ENCODE data around the gene GGA1.
A peak's percentile ranks its signal among the peaks of the same experiment; 100 is the strongest.

GGA1 gene, protein sequence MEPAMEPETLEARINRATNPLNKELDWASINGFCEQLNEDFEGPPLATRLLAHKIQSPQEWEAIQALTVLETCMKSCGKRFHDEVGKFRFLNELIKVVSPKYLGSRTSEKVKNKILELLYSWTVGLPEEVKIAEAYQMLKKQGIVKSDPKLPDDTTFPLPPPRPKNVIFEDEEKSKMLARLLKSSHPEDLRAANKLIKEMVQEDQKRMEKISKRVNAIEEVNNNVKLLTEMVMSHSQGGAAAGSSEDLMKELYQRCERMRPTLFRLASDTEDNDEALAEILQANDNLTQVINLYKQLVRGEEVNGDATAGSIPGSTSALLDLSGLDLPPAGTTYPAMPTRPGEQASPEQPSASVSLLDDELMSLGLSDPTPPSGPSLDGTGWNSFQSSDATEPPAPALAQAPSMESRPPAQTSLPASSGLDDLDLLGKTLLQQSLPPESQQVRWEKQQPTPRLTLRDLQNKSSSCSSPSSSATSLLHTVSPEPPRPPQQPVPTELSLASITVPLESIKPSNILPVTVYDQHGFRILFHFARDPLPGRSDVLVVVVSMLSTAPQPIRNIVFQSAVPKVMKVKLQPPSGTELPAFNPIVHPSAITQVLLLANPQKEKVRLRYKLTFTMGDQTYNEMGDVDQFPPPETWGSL

DNA sequence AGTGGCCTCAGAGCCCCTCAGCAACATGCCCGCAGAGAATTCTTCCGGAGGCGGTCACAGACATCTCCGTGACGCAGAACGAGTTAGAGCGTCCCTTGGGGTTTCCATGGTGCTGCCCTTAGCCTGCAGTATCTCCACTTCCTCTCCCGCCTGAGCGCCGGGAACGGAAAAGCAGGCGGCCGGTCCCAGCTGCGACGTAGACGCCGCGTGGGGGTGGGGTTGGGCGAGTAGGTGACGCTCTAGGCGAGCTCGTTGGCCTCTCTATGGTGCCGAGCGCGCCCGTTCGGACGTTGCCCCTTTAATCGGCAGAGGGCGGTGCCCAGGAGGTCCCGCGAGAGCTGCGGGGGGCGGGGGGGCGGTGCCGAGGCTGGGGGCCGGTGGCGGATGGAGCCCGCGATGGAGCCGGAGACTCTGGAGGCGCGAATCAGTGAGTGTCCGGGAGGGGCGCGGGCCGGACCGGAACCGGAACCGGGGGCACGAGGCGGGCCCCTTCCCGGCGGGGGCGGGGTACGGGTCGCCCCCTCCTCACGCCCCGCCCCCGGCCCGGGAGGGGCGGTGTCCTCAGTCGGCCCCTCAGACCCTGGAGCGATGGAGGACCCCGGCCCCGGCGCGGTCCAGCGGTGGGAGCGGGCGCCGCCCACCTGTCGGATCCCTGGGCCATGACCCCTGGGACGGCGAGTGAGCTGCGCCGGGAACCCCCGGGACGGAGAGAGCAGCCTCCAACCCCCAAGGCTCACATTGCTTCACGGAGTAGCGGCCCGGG is at the start of gene GGA1:
Gene GGA1 (plus strand): TSS at position 358 of the 763 bp plus-strand sequence. CDS start 27 bp downstream, at position 385.
- peak; percentile 92 for DNase-seq (ENCODE audit: low read depth)

DNA sequence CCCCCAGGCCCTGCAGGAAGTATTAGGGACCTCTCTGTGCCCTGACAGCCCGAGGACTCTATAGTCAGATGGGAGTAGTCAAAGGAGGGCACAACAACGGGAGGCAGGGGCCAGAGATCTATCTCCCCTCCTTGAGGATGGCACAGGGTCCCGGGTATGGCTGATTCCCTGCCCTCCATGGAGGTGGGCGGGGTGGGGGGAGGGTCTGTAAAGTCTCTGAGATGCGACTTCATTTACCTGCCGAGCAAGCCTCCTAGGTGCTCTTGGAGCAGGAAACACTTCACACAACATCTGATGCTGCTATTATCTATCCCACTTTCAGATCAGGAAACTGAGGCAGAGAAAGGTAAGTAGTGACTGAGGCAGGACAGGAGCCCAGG is 49.1 kb upstream of the GGA1 start:
- DNase-seq (ENCODE audit: low read depth), result no peak

DNA sequence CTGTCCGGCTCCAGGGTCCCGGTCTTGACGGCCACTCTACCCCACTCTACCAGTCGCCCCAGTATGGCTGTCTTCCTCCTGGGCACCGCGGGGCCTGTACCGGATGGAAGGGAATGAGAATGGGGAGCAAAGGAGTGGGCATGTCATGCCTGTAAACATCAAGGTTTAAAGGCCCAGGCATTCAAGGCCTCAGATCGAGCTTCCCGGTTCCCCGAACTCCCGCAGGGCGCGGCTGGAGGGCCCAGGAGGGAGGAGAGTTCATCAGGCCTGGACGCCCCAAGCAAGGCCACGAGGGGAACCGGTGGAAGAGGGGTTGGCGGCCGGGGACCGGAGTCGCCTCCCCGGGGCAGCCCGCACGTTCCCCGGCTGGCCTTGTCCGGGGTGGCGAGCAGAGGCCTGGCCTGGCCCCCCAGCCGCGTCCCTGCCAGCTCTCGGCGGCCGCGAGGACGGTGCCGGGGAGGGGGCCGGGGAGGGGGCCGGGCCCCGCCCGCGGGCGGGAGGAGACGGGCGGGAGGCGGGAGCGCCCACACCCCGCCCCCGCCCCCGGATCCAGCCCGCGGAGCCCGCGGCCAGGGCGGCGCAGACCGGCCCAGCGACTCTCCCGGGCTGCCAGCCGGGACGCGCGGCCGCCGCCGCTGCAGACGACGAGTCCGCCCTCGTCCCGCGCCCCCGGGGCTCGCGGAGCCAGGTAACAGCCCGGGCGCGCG is 48.6 kb upstream of the GGA1 start, which contains the start of gene CDC42EP1:
Gene CDC42EP1 (plus strand): TSS at position 580 of the 707 bp plus-strand sequence. CDS start 5,870 bp downstream, outside the sequence.
- no peak for DNase-seq (ENCODE audit: low read depth)

DNA sequence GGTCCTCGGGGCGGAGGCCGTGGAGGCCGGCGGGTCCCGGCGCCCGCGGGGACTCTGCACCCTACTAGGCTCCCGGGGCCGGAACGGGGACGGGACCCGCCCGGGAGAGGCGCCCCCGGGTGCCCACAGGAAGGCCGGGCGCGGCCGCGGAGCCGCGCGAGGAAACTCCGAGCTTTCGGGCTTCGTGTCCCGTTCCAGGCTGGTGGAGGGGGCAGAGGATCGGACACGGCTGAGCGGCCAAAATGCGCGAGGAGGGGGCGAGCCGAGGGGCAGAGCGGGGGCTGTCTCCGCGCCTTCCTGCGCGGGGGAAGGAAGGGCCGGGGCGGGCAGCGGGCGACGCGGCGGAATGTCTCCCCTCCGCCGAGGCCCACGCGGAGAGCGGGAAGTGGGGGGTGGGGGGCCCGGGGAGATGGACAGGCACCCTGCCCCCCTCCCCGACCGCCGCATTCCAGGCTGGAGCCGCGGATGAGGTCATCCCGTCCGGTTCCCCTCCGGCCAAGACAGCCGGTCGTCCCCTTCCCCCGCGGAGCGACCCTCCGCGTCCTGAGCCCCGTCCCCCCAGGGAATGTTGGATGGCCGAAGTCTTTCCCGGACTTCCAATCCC is 47.9 kb upstream of the GGA1 start:
- DNase-seq (ENCODE audit: low read depth), result no peak

DNA sequence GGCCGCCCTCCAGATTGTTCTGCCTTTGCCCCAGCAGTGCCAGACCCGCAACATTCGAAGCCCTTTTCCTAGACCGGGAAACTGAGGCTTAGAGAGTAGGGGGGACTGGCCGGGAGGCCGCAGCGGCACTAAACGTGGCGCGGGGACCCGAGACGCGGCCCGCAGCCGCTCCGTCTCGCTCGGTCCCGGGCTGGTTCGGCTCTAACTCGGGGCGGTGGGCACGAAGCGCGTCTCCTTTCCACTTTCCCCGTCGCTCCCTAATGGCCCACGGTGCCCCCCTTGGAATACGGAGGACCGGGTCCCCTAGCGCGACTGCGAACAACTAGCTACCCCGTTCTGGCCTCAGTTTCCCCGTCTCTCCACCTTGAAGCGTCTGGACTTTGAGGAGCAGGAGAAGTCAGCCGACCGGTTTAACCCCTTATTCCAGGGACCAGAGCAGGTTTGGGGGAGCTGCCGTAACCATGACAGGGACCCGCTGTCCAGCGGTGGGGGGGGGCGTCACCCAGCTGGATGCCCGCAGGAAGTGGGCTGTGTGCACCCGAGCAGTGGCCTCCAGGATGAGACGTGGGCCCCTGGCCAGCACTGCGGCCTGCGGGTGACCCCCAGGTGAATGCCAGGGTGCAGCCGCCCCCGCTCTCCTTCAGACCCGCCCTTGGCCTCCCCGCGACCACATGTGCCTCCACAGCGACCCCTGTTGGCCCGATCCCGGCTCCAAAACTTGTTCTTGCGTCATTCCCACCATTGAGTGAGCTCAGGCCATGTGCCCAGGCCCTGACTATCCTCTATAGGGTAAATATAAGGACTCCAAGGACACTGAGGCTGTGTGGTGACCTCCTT is 47.2 kb upstream of the GGA1 start:
- peak; percentile 65 for DNase-seq (ENCODE audit: low read depth)

DNA sequence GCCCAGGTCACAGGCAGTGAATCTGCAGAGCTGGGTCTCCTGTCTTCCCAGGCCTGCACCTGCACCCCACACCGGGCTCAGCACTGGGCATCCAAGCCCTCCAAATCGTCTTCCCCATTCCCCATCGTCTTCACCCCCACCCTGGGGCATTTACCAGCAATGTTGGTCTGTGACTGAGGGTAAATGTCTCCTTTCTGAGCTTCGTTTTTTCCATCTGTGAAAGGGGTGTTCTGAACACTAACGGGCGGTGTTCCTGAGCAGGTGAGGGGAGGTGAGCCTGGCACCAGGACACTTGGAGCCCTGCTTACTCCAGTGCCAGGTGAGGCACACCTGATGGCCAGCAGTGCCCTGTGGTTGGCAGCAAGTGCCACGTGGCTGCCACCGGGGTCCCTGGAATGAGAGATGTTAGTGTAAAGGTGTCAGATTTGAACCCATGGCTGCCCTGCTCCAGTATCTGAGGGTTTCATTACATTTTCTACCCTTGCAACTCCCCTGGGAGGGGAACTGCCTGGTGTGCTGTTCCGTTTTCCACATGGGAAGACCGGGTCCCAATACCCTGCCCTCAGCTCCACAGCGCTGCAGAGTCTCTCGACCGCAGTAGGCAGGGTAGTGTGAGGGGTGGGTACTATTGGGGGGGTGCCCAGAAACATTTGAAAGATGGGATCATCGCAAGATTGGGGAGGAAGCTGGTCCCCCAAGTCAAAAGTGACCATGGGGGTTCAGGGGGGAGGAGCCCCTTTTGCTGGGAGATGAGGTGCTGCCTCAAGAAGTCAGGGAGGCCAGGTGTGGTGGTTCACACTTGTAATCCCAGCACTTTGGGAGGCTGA is 46.4 kb upstream of the GGA1 start:
- no peak for DNase-seq (ENCODE audit: low read depth)

DNA sequence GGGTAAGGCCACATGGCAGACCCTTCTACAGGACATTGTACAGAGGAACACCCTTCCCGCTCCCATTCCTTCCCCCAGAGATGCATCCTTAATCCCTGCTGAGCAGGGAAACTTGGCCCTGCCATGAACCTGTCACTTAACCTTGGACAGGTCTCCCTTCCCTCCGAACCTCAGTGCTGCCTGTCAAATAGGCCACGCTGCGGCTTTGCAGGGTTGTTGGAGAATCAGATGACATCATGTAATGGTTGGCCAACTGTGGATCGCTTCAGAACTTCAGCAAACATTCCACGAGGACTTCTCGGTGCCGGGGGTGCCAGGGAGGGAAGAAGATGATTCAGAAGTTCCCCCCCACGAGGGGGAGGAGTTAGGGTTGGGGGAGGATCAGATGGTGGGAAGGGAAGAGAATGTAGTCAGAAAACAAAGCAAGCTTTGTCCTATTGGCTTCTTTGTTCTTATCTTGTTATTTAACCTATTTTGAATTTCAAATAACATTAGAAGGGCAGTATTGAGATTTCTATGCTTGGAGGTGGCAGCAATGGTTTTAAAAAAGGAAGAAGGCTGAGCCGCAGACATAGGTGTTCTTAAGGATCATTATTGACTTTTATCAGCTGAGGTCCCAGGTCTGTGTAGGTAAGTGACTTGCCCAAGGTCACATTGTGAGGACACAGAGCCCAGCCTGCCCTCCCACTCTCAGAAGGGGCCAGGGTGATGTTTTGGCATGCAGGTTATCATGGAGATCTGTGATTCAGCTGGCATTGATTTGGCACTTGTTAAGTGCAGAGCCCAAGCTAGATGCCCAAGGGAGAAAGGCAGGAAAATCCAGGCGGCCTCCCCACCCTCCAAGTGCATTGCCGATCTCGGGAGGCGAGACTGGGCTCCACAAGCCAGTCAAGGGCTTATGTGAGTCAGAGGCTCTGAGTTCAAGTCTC is 45.2 kb upstream of the GGA1 start:
- DNase-seq (ENCODE audit: low read depth), result peak; percentile 77

DNA sequence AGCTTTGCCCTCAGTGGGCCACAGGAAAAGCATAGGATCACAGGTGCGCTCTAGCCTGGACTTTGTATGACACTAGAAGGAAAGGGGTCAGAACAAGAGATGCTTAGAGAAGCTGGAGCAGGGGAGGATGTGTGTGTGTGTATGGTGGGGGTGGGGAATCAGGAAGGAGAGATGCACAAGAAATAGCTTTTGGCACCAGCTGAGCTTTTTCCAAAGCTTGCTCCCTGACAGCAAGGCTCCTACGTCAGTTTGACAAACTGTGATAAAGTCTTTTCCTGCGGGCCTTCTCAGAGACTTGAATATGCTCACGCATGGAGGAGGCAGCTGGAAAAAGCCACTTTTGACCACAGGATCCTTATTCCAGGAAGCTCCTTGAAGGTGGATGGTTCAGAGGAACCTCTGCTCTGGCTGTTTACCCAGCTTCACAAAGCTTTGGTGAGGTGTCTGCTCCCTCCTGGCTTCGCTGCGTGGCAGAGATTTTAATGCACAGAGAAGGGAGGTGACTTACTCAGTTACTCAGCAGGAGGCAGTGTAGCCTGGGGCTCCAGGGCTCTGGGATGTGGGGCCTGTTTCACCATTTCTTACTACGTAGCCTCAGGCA is 44.4 kb upstream of the GGA1 start:
- no peak for DNase-seq (ENCODE audit: low read depth)

DNA sequence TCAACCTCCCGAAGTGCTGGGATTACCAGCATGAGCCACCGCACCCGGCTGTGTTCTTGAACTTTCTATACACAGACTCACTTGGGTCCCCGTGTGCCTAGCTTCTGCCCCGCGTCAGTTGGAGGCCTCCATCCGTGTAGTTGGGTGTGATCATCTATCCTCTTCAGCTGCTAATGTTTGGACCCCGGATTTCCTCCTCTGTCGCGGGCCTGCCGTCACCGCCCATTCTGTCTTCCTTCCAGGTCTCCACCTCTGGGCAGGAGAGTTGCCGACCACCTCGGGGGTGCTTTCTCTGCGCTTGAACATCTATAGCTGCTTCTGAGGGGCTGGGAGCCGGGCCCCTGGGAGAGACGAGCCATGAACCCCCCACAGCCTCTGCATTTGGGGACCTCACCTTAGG is 42.8 kb upstream of the GGA1 start:
- no peak for DNase-seq (ENCODE audit: low read depth)

DNA sequence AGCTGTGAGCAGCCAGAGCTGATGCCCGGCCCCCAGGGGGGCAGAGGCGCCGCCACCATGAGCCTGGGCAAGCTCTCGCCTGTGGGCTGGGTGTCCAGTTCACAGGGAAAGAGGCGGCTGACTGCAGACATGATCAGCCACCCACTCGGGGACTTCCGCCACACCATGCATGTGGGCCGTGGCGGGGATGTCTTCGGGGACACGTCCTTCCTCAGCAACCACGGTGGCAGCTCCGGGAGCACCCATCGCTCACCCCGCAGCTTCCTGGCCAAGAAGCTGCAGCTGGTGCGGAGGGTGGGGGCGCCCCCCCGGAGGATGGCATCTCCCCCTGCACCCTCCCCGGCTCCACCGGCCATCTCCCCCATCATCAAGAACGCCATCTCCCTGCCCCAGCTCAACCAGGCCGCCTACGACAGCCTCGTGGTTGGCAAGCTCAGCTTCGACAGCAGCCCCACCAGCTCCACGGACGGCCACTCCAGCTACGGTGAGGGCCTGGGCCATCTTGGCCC is 42.3 kb upstream of the GGA1 start:
- no peak for DNase-seq (ENCODE audit: low read depth)

DNA sequence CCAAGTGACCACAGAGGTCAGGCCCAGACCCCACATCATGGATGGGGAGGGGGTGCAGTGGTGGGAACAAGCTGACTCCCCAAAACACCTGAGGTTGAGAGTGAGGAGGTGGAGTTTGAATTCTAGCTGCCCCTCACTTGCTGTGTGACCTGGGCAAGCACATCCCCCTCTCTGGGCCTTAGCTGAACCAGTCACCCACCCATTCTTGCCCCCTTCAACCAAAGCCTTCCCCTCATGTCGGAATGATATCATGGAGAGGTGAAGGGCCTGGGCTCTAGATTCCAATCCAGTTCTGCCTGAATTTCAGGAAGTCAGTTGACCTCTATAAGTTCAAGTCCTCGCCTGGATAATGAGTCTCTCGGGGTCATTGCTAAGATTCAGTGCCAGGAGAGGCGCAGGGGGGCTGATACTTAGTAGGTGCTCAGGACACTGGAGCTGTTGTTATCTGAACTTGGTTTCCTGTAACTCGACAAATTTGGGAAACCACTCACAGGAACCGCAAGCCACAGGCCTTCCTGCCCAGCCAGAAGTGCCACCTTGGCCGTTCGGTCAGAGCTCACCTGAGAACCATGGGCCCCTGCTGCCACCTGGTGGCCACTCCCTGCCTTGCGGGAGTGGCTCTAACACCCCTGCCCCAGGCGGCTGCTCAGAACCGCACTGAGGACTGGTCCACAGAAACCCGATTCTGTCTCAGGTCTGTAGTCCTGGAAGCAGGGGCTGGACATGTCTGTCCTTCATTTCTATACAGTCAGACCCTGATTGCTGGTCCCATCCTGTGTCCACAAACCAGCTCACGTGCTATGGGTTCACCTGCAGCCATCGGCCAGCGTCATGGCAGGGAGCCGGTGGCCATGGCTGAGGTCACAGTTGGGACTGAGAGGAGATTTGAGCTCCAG is 41.5 kb upstream of the GGA1 start:
- no peak for DNase-seq (ENCODE audit: low read depth)

DNA sequence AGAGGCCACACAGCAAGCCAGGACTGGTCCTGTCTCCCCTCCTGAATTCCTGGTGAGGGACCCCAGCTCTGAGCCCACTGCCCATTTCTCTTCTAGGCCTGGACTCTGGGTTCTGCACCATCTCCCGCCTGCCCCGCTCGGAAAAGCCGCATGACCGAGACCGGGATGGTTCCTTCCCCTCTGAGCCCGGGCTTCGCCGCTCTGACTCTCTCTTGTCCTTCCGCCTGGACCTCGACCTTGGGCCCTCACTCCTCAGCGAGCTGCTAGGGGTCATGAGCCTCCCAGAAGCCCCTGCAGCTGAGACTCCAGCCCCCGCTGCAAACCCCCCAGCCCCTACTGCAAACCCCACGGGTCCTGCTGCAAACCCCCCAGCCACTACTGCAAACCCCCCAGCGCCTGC is 40.6 kb upstream of the GGA1 start:
- DNase-seq (ENCODE audit: low read depth), result no peak

DNA sequence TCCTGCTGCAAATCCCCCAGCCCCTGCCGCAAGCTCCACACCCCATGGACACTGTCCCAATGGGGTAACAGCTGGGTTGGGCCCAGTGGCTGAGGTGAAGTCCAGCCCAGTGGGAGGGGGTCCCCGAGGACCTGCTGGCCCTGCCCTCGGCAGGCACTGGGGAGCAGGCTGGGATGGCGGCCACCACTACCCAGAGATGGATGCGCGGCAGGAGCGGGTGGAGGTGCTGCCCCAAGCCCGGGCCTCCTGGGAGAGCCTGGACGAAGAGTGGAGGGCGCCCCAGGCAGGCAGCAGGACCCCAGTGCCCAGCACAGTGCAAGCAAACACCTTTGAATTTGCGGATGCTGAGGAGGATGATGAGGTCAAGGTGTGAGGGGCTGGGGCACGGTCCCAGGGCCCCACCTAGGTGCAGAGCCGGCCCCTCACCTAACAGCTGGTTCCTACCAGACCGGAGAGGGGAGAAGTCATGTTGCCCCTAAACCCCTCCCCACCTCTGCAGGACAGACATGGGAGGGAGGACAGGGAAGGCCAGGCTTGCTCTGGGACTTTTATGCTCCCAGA is 40.1 kb upstream of the GGA1 start:
- DNase-seq (ENCODE audit: low read depth), result no peak

DNA sequence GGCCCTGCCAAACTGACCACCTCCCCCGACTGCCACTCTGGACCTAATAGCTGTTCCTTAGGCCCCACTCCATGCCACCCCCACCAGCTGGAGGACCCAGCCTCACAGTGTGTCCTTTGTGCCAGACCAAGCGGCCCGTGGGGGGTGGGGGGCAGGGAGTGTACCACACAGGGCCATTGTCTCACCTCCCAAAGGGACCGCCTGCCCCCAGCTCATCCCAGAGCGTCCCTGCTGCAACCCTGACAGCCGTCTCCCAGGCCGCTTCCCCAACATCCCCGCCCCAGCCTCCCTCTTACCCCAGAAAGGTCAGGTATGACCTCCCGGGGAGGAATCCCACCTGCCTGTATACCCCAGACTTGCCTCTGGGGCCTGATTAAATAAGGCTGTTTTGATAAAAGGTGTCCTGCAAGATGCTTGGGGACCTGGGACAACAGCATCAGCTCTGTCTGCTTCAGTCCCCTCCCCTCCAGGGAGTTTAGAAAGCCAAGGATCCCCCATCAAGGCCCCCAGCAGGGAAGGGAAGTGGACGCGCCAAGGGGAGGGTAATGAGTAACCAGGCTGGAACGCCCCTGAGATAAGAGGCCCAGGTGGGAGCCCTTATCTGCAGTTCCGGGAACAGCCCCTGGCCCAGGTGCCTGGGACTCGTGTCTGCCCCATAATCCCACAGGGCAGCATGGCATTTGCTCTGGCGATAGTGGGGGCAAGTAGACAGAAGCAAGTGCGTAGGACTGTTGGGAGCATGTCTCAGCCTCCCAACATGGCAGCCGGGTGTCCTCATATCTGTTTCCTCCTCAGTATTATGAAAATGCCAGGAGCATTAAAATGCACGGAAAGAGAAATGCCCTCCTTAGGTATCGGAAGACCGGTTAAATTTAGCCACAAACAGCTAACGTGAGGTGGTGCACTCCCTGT is 39.4 kb upstream of the GGA1 start:
- no peak for DNase-seq (ENCODE audit: low read depth)

DNA sequence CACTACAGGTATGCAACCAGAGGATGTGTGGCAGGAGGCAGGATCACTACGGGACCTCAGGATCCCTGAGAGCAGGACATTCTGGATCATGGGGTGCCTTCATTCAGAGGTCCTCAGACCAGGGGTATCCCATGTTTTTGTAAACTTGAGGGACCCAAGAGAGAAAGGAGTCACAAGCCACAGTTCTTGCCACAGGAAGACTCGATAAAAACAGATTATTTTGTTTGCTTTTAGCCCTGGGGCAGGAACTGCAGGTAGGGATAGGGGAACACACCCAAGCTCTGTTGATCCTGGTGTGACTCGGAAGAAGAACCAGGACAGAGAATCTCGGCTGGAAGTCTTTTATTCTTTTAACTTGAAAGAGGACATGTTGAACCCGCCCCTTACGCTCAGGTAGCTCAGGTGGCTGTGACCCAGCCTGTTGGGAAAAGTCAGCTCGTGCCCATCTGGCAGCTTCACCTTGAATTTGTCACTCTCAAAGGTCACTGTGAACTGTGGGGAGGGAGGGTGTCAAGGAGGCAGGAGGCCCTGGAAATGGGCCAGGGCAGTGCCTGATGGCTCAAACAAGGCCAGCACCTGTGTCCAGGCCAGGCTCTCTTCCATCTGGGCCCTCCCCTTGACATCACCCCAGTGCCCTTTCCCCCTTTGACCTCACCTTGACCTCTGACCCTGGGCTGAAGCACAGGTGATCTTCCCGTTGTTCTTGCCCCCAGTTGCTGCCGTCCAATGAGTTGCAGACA is 38.5 kb upstream of the GGA1 start:
- DNase-seq (ENCODE audit: low read depth), result no peak

Data from HS-5 (cell line).